Sigmoid colon (tissue), 4 donors: ENCODE measurements around the gene SYT5.

Experiments
- EP300 ChIP-seq, 4 donors: sonication (generic); formaldehyde crosslinking; IDR thresholded peaks; one replicate each; pipeline ENCODE4 v1.6.1; 2017; ENCODE audit warnings: antibody characterized with exemption in 4 of 4
- POLR2A ChIP-seq, 2 donors: fragments of 450-650 bp; IDR thresholded peaks; one replicate each; pipeline ENCODE4 v1.6.1; 2016; ENCODE audit warnings: antibody characterized with exemption in 2 of 2, mild to moderate bottlenecking in 2 of 2, moderate library complexity in 2 of 2
- POLR2AphosphoS5 ChIP-seq, 4 donors: sonication (generic); formaldehyde crosslinking; IDR thresholded peaks; one replicate each; pipeline ENCODE4 v1.6.1; 2017; ENCODE audit warnings: antibody characterized with exemption in 4 of 4
- TF ChIP-seq, protein P1 (sequence below), 4 experiments: fragments of 450-650 bp in 3 of 4; fragments of 200-600 bp in 1 of 4; IDR thresholded peaks; one replicate each; pipeline ENCODE4 v1.5.1; 2016 to 2019; ENCODE audit warnings: antibody characterized with exemption in 4 of 4, mild to moderate bottlenecking in 3 of 4, moderate library complexity in 2 of 4

DNA sequence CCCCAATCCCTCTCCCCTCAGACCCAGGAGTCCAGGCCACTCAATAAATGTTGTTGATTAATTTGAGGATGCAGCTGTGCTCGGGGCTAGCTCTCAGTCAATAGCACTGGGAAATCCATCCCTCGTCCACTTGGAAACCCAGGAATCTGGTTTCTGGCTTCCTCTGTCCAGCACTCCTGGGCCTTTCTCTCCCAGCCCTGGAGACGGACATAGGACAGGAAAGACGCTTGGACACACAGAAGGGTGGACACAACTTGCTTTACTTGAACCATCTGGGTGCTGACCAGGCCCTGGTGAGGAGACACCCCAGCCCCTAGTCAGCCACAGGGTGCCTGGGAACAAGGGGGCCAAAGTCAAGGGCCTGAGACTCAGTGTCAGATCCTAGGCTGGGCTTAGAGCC is 21.7 kb downstream of the SYT5 start:
- TF ChIP-seq POLR2AphosphoS5 (IDR thresholded peaks at IDR 0.05) (no peak), POLR2A (IDR thresholded peaks at IDR 0.05) (no peak), EP300 (IDR thresholded peaks at IDR 0.05) (no peak)
- TF ChIP-seq, protein P1, sequence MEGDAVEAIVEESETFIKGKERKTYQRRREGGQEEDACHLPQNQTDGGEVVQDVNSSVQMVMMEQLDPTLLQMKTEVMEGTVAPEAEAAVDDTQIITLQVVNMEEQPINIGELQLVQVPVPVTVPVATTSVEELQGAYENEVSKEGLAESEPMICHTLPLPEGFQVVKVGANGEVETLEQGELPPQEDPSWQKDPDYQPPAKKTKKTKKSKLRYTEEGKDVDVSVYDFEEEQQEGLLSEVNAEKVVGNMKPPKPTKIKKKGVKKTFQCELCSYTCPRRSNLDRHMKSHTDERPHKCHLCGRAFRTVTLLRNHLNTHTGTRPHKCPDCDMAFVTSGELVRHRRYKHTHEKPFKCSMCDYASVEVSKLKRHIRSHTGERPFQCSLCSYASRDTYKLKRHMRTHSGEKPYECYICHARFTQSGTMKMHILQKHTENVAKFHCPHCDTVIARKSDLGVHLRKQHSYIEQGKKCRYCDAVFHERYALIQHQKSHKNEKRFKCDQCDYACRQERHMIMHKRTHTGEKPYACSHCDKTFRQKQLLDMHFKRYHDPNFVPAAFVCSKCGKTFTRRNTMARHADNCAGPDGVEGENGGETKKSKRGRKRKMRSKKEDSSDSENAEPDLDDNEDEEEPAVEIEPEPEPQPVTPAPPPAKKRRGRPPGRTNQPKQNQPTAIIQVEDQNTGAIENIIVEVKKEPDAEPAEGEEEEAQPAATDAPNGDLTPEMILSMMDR (IDR thresholded peaks at IDR 0.05) = no peak
